GM19238 (cell line): ENCODE results near the gene DGCR6L.
"Not testable (repeated sequence)": the region's sequence is repeated elsewhere in the genome, so short reads cannot be mapped to it uniquely, and the experiment has no call there.

ENCODE experiments used
- DNase-seq: peaks from one replicate; pipeline ENCODE4 v3.0.0; 2011; ENCODE audit warnings: low spot score; ENCODE audit not compliant: insufficient read length

Gene DGCR6L

GRCh38 chr22:20292108-20292507, 27.8 kb downstream of the DGCR6L start:
- DNase-seq = no peak

GRCh38 chr22:20291604-20292063, 28.2 kb downstream of the DGCR6L start:
- DNase-seq = no peak

- no peak for DNase-seq
These were observed 28.6 kb downstream of the DGCR6L start for GRCh38 chr22:20291249-20291586.

GRCh38 chr22:20290578-20291248, 29.1 kb downstream of the DGCR6L start:
- no peak for DNase-seq

GRCh38 chr22:20290045-20290392, 29.8 kb downstream of the DGCR6L start:
- DNase-seq = no peak

- not testable (repeated sequence) for DNase-seq
These were observed 30.4 kb downstream of the DGCR6L start for GRCh38 chr22:20289182-20290044.

GRCh38 chr22:20286784-20287423, 33.0 kb downstream of the DGCR6L start:
- DNase-seq = not testable (repeated sequence)

- not testable (repeated sequence) for DNase-seq
These were observed 33.6 kb downstream of the DGCR6L start for GRCh38 chr22:20286312-20286660.

GRCh38 chr22:20285473-20286311, 34.2 kb downstream of the DGCR6L start:
- DNase-seq = peak; percentile 60

- no peak for DNase-seq
These were observed 35.3 kb downstream of the DGCR6L start for GRCh38 chr22:20284471-20285086.

- DNase-seq = no peak
These were observed 36.2 kb downstream of the DGCR6L start for GRCh38 chr22:20283674-20284066.

GRCh38 chr22:20282901-20283673, 36.8 kb downstream of the DGCR6L start:
- DNase-seq = no peak

GRCh38 chr22:20281891-20282290, 38.0 kb downstream of the DGCR6L start:
- no peak for DNase-seq

- DNase-seq = not testable (repeated sequence)
These were observed 38.4 kb downstream of the DGCR6L start for GRCh38 chr22:20281473-20281872.

- DNase-seq = no peak
These were observed 39.0 kb downstream of the DGCR6L start for GRCh38 chr22:20280866-20281265.

- not testable (repeated sequence) for DNase-seq
These were observed 39.7 kb downstream of the DGCR6L start for GRCh38 chr22:20280163-20280562.

- DNase-seq = no peak
These were observed 40.2 kb downstream of the DGCR6L start for GRCh38 chr22:20279662-20280134.

- not testable (repeated sequence) for DNase-seq
These were observed 41.0 kb downstream of the DGCR6L start for GRCh38 chr22:20278726-20279490.

- not testable (repeated sequence) for DNase-seq
These were observed 41.8 kb downstream of the DGCR6L start for GRCh38 chr22:20277936-20278635.
